IPS-NIHi7 (cell line): ENCODE data around the gene GEMIN8.
A peak's percentile ranks its signal among the peaks of the same experiment; 100 is the strongest.

Experiments used
- DNase-seq: peaks from one replicate; pipeline ENCODE4 v3.0.0; 2012; ENCODE audit warnings: mixed read lengths; ENCODE audit errors: extremely low spot score

GEMIN8 gene

GRCh38 chrX:14029425-14030173 is at the start of gene GEMIN8:
GEMIN8 (minus strand) TSS chrX:14029892; CDS start chrX:14021478, 8,414 bp downstream.
- peak; percentile 85 for DNase-seq

GRCh38 chrX:14076639-14077038 is 46.9 kb upstream of the GEMIN8 start:
- no peak for DNase-seq

- no peak for DNase-seq
Observed at GRCh38 chrX:14073556-14073955, 43.9 kb upstream of the GEMIN8 start.

GRCh38 chrX:14073071-14073470 is 43.4 kb upstream of the GEMIN8 start:
- DNase-seq, result no peak

- DNase-seq, result no peak
Observed at GRCh38 chrX:14065800-14066199, 36.1 kb upstream of the GEMIN8 start.

- DNase-seq, result peak; percentile 60
Observed at GRCh38 chrX:14064626-14065432, 35.1 kb upstream of the GEMIN8 start.

- DNase-seq, result no peak
Observed at GRCh38 chrX:14062524-14062923, 32.8 kb upstream of the GEMIN8 start.

GRCh38 chrX:14056206-14056605 is 26.5 kb upstream of the GEMIN8 start:
- DNase-seq, result no peak

- DNase-seq, result no peak
Observed at GRCh38 chrX:14051416-14051815, 21.7 kb upstream of the GEMIN8 start.

- no peak for DNase-seq
Observed at GRCh38 chrX:14050709-14051108, 21.0 kb upstream of the GEMIN8 start.

GRCh38 chrX:14043209-14043608 is 13.5 kb upstream of the GEMIN8 start:
- peak; percentile 40 for DNase-seq

- peak; percentile 46 for DNase-seq
Observed at GRCh38 chrX:14039344-14039743, 9.7 kb upstream of the GEMIN8 start.

- no peak for DNase-seq
Observed at GRCh38 chrX:14038375-14039085, 8.8 kb upstream of the GEMIN8 start.

GRCh38 chrX:14032406-14032805 is 2.7 kb upstream of the GEMIN8 start:
- peak; percentile 52 for DNase-seq

GRCh38 chrX:14030174-14030530 is 460 bp upstream of the GEMIN8 start:
- DNase-seq, result no peak

- no peak for DNase-seq
Observed at GRCh38 chrX:14029039-14029424, 660 bp downstream of the GEMIN8 start.

- no peak for DNase-seq
Observed at GRCh38 chrX:14028473-14028872, 1.2 kb downstream of the GEMIN8 start.

- DNase-seq, result no peak
Observed at GRCh38 chrX:14027511-14028019, 2.1 kb downstream of the GEMIN8 start.

GRCh38 chrX:14027036-14027435 is 2.7 kb downstream of the GEMIN8 start:
- no peak for DNase-seq

GRCh38 chrX:14026121-14026520 is 3.6 kb downstream of the GEMIN8 start:
- no peak for DNase-seq

GRCh38 chrX:14022019-14022418 is 7.7 kb downstream of the GEMIN8 start:
- no peak for DNase-seq

- DNase-seq, result no peak
Observed at GRCh38 chrX:14017399-14017798, 12.3 kb downstream of the GEMIN8 start.
